Left hindlimb (tissue), 1 donor: ENCODE data around the gene GRIK4.
A peak's percentile ranks its signal among the peaks of the same experiment; 100 is the strongest.

Experiments
- DNase-seq: peaks from one replicate; pipeline ENCODE4 v3.0.0-alpha.2; 2018

GRIK4 gene

DNA sequence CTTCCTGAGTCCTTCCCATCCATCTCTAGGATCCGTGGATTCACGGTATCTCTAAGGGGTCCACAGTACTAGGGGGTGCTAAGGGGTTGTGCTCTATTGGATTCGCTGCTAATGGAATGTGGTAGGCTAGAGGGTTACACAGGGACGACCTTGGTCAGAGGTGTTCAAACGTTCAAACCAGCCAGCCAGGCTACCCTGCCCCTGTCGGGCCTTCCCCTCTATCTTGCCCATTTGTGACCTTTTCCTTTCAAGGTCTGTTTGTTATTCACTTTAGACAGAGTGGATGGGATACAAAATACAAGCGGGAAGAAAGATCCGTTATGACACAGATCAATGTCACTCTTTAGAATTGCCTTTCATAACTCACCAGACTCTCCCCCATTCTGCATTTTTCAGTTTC is 306.5 kb downstream of the GRIK4 start:
- no peak for DNase-seq

GRCh38 chr11:120819003-120819402 is 307.5 kb downstream of the GRIK4 start:
- no peak for DNase-seq

DNA sequence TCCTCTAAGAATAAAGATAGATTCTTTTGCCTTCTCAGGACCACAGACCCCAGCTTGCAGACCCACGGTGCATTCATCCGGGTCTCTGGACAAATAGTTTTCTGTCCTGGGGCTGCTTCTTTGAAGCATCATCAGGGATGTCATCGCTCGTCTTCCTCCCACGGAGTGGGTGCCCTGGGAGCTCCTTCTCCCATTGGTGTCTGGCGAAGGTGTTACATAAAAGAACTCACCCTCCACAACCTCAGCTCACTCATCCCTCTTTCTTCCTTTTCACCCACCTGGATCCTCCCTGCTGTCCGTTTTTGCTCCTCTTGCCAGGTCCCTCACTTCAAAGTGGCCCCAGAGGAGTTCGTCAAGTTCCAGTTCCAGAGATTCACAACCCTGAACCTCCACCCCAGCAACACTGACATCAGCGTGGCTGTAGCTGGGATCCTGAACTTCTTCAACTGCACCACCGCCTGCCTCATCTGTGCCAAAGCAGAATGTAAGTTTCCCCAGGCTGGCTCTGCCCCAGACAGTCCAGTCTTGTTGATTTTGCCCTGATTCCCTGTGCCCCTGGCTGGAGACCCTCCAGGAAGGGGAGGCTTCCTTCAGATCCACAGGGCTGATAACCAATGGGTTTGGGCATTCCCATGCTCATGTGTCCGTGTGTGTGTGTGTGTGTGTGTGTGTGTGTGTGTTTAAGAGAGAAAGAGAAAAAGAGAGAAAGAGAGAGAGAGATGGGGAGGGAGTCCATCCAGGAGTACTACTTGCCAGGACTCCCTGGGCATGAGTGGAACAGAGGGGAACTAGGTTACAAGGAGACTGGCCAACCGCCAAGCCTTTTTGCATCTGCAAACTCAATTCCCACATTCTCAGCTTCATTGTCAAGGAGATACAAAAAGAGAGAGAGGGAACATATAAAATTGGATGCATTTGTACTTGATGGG is 308.2 kb downstream of the GRIK4 start:
- peak; percentile 46 for DNase-seq

- no peak for DNase-seq
Observed at GRCh38 chr11:120823159-120823558, 311.6 kb downstream of the GRIK4 start.

- no peak for DNase-seq
Observed at GRCh38 chr11:120824242-120824641, 312.7 kb downstream of the GRIK4 start.

GRCh38 chr11:120827198-120827597 is 315.6 kb downstream of the GRIK4 start:
- no peak for DNase-seq

DNA sequence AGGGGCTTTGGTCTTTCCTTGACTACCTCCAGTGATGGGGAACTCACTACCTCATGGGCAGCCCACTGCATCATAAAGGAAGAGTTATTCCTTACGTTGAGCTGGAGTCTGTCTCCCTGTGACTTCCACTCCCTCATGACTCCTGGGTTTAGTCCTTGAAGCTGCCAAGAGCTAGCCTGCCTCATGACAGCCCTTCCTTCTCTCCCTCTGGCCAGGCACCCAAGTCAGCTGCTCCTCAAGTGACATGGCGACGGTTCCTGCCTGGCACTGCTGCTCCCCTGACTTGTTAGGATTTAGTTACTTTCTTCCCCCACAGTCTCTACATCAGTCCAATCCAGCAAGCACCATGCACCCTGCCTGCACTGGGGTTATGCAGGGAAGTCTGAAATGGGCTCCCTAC is 316.3 kb downstream of the GRIK4 start:
- no peak for DNase-seq

GRCh38 chr11:120828847-120829246 is 317.3 kb downstream of the GRIK4 start:
- DNase-seq = no peak

DNA sequence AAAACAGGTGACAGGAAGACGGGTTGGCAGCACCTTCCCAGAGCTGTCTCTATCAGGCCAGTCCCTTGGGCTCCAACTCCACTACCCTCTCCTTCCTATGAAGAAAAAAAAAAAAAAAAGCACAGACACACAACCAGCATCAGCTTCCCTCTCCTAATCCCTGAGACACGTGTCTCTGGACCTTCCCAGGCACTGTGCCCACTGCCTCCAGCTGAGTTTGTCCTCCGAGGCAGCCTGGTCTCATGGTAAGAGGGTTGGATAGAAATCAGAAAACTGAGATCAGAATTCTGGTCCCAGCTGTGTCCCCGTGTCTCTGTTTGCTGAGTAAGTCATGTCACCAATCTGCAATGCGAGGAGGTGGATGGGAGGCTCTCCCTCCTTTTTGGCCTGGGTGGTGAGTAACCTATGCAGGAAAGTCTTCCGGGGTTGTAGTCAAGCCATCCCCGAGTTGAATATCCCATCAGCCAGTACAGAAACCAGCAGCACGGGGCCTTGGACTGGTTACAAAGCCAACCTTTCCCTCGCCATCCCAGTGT is 318.6 kb downstream of the GRIK4 start:
- DNase-seq = no peak

- DNase-seq = peak; percentile 78
Observed at GRCh38 chr11:120832481-120833238, 321.1 kb downstream of the GRIK4 start.

GRCh38 chr11:120834686-120835210 is 323.2 kb downstream of the GRIK4 start:
- no peak for DNase-seq

GRCh38 chr11:120835601-120836228 is 324.2 kb downstream of the GRIK4 start:
- no peak for DNase-seq

- no peak for DNase-seq
Observed at GRCh38 chr11:120837696-120838095, 326.1 kb downstream of the GRIK4 start.

DNA sequence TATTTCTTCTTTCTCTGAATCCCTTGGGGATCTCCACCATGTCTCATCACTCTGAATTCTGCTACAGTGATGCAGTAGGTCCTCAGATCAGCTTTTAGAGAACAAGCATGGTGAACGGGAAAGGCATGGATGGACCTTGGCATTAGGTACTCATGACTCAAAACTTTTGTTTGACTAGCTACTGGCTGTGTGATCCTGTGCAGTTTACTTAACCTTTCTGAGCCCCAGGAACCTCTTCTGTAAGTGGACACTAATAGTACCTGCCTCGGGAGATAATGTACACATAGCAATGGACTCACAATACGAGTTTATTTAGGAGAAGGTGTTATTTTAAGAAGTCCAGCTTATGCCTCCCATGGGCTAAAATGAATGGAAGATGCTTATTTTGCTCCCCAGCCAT is 327.7 kb downstream of the GRIK4 start:
- no peak for DNase-seq

DNA sequence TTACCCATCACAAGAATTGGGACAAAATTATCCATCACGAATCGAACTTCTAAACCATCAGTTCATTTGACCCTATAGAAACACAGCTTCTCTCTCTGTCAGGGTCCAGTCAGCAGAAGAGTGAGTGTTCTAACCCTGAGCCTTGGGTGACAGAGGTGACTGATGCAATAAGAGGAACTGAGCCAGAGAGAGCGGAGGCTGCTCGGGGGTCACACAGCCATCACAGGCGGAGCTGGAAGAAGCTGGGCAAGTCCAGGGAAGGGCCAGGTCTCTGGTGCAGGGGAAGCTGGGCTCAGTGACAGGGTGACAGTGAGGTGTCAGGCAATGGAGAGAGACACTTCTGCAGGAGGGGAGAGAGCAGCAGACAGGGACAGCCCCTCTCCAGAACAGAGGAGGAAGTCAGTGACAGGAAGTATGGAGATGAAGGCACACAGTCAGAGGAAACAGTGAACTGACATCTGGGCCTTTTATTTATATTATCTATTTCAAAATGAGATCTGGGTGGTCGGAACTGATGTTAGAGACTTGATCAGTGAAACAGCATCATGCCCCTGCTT is 328.4 kb downstream of the GRIK4 start:
- no peak for DNase-seq

DNA sequence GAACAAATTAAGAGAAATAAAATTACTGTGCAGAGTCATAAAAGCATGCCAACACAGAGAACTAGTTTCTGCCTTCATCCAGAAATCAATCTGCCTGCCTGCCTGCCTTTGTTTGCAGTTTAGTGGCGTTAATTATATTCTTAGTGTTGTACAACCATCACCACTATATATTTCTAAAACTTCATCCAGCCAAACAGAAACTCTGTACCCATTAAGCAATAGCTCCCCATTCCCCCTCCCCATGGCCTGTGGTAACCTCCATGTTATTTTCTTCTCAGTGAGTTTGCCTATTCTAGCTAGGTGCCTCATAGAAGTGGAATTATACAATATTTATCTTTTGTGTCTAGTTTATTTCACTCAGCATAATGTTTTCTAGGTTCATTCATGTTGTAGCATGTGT is 329.1 kb downstream of the GRIK4 start:
- DNase-seq = no peak

GRCh38 chr11:120841074-120841473 is 329.5 kb downstream of the GRIK4 start:
- no peak for DNase-seq

GRCh38 chr11:120842195-120842594 is 330.6 kb downstream of the GRIK4 start:
- no peak for DNase-seq

GRCh38 chr11:120853435-120853834 is 341.9 kb downstream of the GRIK4 start:
- no peak for DNase-seq

- no peak for DNase-seq
Observed at GRCh38 chr11:120854988-120855387, 343.4 kb downstream of the GRIK4 start.

DNA sequence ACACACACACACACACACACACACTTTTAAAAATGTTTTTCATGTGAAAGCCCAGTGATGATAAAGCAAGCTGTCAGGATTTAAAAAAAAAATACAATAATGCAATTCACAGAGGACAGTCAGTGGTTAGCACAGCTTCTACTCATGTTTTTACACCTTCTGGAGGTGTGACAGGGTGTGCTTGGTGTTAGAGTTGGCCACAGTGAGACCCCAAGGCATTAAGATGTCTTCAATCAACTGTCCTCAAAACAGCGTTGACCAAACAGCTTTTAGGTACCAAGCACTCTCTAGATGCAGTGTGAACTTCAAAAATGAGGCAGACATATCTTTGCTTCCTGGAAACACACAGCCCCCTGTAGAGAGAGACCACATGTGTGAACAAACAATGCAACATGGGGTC is 346.0 kb downstream of the GRIK4 start:
- no peak for DNase-seq

DNA sequence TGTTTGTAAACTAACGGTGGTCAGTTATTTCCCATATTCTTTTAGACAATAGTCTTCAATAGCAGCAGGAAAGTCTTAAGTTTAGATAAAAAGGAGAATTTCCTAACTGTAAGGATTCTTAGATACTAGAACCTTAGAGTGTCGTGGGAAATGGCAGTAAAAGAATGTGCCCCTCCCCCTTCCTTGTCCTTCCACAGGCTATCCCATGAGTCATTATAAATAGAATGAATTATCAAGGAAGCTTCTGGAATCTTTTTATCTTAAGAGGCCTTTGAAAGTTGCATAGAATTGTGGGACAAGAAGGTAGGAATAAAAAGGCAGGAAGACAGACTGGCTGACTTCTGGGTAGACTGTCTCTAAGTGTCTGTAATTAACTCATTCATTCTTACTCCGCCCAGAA is 347.2 kb downstream of the GRIK4 start:
- no peak for DNase-seq
